NCI-H187 (cell line): ENCODE measurements around the gene ISYNA1.

Source experiments
- DNase-seq, 2 experiments: peaks; one replicate each; lab custom pipeline; 2025; lab: John Stamatoyannopoulos, UW

The ISYNA1 gene

GRCh38 chr19:18392417-18392816, 45.5 kb downstream of the ISYNA1 start:
- no peak for DNase-seq

DNA sequence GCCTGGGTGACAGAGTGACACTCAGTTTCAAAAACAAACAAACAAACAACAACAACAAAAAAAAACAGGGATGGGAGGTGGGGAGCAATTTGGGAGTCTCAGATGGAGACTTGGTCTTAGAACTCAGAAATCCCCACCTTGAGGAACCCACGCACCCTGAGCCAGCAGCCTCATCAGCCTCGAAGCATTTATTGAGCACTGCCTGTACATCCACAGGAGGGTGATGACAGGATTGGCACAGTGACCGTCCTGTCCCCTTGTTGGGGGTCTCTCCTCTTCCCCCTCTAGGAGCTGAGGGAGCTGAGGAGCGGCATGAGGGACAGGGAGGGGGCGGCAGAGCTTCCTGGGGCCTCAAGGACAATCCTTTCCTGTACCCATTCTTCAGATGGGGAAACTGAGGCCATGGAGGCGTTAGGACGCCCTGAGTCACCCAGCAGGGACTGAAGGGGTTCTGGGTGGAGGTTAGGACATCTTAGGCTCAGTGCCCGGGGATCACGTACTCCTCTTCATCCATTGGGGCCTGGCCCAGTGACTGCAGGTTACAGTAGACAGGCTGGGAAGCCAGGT, 46.3 kb downstream of the ISYNA1 start:
- no peak for DNase-seq

DNA sequence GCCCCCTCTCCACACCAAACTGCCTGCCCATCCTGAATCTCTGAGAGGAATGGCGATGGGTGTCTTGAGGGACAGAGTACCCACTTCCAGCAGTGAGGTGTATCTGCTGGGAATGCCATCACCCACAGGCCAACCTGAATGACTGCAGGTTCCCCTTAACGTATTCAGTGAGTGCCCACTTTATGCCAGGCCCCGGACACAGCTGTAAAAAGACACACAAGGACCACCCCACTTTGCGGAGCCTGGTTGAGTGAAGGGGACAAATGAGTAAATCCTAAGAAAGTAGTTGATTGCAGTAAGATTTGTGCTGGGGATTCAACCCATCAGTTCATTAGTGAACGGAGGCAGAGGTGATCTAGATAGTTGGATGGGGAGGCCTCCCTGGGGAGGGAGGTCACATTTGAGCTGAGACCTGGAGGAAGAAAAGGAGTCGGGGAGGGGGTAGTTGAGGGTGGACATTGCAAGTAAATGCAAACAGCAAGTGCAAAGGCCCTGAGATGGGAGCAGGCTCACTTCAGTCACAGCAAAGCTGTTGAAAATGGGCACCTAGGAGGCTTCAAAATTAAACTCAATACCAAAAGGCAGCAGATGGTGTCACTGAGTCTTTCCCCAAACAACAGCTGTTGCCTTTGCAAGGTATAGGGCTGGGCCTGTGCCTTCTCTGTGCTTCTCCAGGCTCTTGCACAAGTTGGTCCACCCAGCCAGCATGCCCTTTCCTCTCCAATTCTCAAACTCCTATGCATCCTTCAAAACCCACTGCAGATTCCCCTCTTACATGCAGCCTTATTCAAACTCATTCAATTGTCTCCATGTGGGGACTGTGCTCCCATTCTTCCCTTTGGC, 47.6 kb downstream of the ISYNA1 start:
- DNase-seq, result no peak

GRCh38 chr19:18389726-18390064, 48.2 kb downstream of the ISYNA1 start:
- no peak for DNase-seq

GRCh38 chr19:18388960-18389725, 48.8 kb downstream of the ISYNA1 start:
- DNase-seq, result no peak

DNA sequence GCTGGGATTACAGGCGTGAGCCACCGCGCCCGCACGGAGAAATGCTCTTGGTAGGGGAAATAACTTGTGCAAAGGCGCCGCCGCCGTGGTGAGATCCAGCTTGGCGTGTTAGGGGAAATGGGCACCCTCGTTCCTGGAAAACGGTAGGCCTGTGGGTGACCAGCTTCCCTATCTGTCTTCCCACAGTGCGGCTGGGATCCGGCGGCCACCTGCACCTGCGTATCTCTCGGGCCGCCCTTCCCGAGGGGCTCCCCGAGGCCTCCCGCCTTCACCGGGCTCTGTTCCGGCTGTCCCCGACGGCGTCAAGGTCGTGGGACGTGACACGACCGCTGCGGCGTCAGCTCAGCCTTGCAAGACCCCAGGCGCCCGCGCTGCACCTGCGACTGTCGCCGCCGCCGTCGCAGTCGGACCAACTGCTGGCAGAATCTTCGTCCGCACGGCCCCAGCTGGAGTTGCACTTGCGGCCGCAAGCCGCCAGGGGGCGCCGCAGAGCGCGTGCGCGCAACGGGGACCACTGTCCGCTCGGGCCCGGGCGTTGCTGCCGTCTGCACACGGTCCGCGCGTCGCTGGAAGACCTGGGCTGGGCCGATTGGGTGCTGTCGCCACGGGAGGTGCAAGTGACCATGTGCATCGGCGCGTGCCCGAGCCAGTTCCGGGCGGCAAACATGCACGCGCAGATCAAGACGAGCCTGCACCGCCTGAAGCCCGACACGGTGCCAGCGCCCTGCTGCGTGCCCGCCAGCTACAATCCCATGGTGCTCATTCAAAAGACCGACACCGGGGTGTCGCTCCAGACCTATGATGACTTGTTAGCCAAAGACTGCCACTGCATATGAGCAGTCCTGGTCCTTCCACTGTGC, 49.6 kb downstream of the ISYNA1 start:
- peak in 1 of 2 experiments; percentile 18 for DNase-seq

GRCh38 chr19:18386543-18387271, 51.2 kb downstream of the ISYNA1 start:
- no peak for DNase-seq

- no peak for DNase-seq
Observed at GRCh38 chr19:18385675-18386542, 52.0 kb downstream of the ISYNA1 start, which contains the start of gene GDF15. Gene GDF15 (plus strand): TSS chr19:18386158. CDS start chr19:18386190, 32 bp downstream.

DNA sequence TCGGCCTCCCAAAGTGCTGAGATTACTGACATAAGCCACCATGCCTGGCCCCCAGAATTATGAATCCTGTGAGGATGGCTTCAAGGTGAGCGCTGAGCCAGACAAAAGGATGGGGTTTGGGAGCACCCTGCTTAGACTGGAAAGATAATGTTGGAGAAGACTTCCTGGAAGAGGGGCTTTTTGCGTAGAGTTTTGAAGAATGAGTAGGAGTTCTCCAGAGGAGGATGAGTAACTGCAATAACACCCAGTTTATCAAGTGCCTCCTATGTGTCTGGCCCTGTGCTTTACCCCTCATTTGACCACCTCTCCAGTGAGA, 52.6 kb downstream of the ISYNA1 start:
- DNase-seq, result no peak

DNA sequence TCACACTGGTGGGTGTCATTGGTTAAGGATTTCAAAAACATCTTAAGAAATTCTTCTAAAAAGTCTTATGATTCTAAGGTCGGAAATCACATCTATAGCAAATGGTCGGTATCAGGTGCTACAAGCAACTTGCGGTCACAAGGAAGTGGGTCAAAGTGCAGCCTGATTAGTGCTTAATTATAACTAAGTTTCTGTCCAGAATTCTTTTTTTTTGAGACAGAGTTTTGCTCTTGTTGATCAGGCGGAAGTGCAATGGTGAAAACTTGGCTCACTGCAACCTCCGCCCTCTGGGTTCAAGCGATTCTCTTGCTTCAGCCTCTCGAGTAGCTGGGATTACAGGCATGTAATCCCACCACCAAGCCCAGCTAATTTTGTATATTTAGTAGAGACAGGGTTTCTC, 53.2 kb downstream of the ISYNA1 start:
- DNase-seq, result no peak
